PC-9 (cell line): ENCODE results near the gene FAM153A.
"Not testable (repeated sequence)": the region's sequence is repeated elsewhere in the genome, so short reads cannot be mapped to it uniquely, and the experiment has no call there.

Experiments
- CTCF ChIP-seq: fragments of 200-600 bp; sonication (generic); conservative IDR thresholded peaks from 2 replicates; pipeline ENCODE4 v1.6.1; 2017; ENCODE audit warnings: mixed run types, antibody characterized with exemption, mild to moderate bottlenecking, moderate library complexity
- EZH2 ChIP-seq: fragments of 200-600 bp; sonication (generic); IDR thresholded peaks from 2 replicates; pipeline ENCODE4 v1.8.0; 2017; ENCODE audit warnings: antibody characterized with exemption, low read depth

- TF ChIP-seq CTCF, EZH2: not testable (repeated sequence)
These were observed 25.7 kb upstream of the FAM153A start for GRCh38 chr5:177808420-177808819.
